GM13977 (cell line): ENCODE data around the gene RNF214.
"Not testable (repeated sequence)": the region's sequence is repeated elsewhere in the genome, so short reads cannot be mapped to it uniquely, and the experiment has no call there.

Experiments
- DNase-seq: peaks from one replicate; pipeline ENCODE4 v3.0.0; 2012; ENCODE audit warnings: low spot score
- CTCF ChIP-seq: IDR thresholded peaks from 2 replicates; pipeline ENCODE4 v1.5.1; 2012; ENCODE audit warnings: mild to moderate bottlenecking, control low read depth; ENCODE audit not compliant: insufficient read depth; ENCODE audit errors: extremely low read depth, missing control alignments
- in situ Hi-C: fragments of 300-500 bp; cut with MboI; formaldehyde crosslinking; loops from one replicate; pipeline ENCODE4 v1.12.0; 2022; ENCODE audit warnings: low sequenced_read_pairs, low pct_unique_long_range_greater_than_20kb, mixed read lengths, inconsistent platforms; ENCODE audit not compliant: unreplicated experiment

RNF214 gene

GRCh38 chr11:117265745-117266144 is 33.3 kb downstream of the RNF214 start:
- TF ChIP-seq CTCF, result no peak
- in situ Hi-C loops, result no loop called here
- DNase-seq, result no peak

- no peak for TF ChIP-seq CTCF
- in situ Hi-C loops, result no loop called here
- DNase-seq, result no peak
Observed at GRCh38 chr11:117269856-117270255, 37.4 kb downstream of the RNF214 start.

- TF ChIP-seq CTCF, result no peak
- in situ Hi-C loops, result no loop called here
- no peak for DNase-seq
Observed at GRCh38 chr11:117271208-117271607, 38.7 kb downstream of the RNF214 start.

- not testable (repeated sequence) for DNase-seq
Observed at GRCh38 chr11:117272175-117272574, 39.7 kb downstream of the RNF214 start.

GRCh38 chr11:117273550-117274289 is 41.2 kb downstream of the RNF214 start:
- no peak for DNase-seq

More at GRCh38 chr11:117272175-117272574, 39.7 kb downstream of the RNF214 start:
- in situ Hi-C loops, result not testable (repeated sequence)

GRCh38 chr11:117278347-117278746 is 45.9 kb downstream of the RNF214 start:
- TF ChIP-seq CTCF, result no peak
- in situ Hi-C loops, result no loop called here
- no peak for DNase-seq

More at GRCh38 chr11:117273550-117274289, 41.2 kb downstream of the RNF214 start:
- in situ Hi-C loops, result no loop called here
- no peak for TF ChIP-seq CTCF

GRCh38 chr11:117279711-117280376 is 47.4 kb downstream of the RNF214 start:
- TF ChIP-seq CTCF, result no peak
- no peak for DNase-seq
- in situ Hi-C loops, result no loop called here
